22Rv1 (cell line): ENCODE results near the gene MNAT1.

Experiments
- CTCF ChIP-seq: fragments of 450-650 bp; IDR thresholded peaks from 2 replicates; pipeline ENCODE4 v1.5.1; 2017; ENCODE audit warnings: mild to moderate bottlenecking
- ZFX ChIP-seq: fragments of 450-650 bp; IDR thresholded peaks from 2 replicates; pipeline ENCODE4 v1.6.1; 2017; ENCODE audit warnings: antibody characterized with exemption, borderline replicate concordance

DNA sequence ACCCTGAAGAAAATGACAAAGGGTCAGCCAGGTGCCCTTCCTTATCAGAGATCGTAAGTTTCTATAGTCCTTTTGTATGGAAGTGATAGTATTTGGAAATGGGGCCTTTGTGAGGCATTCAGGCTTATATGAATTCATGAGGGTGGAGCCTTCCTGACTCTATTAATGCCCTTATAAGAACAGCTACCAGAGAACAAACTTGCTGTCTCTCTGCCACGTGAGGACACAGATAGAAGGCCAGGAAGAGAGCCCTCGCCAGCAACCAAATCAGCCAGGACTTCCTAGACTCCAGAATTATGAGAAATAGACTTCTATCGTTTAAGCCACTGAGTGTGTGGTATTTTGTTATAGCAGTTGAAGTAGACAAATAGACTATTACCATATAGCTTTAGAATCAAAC lies 209.6 kb downstream of the MNAT1 start:
- TF ChIP-seq ZFX (no peak), CTCF (no peak)
